A673 (cell line): ENCODE data around the gene STAT5B.

Experiments used
- CTCF ChIP-seq: fragments of 300-800, 200-600 bp; sonication (generic); conservative IDR thresholded peaks from 2 replicates; pipeline ENCODE4 v1.5.1; 2017; ENCODE audit warnings: low read depth, mild to moderate bottlenecking, antibody characterized with exemption, low read length, moderate library complexity, mixed read lengths
- EZH2 ChIP-seq: fragments of 200-600 bp; sonication (generic); IDR thresholded peaks from 2 replicates; pipeline ENCODE4 v1.6.1; 2017; ENCODE audit warnings: borderline replicate concordance, low read depth, mild to moderate bottlenecking, mixed read lengths, antibody characterized with exemption, low read length; ENCODE audit not compliant: poor library complexity, severe bottlenecking

DNA sequence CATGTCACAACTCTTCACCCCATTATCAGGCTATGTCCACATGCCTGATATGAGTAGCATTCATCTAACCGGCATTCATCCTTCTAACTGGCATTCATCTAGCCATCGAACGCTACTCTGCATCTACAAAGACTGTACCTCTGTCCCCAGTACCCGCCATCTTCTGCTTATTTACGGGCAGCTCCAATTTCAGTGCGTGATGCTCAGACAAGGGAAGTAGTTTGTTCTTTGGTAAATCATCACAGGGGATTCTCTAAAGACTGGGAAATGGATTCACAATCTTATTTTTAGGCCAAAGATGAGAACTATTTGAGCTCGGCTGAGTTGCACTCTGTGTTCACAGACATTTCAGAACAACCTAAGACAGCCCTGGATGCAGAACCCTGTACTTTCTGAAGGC, 39.4 kb downstream of the STAT5B start:
- TF ChIP-seq CTCF (no peak), EZH2 (no peak)
